Neural cell (in vitro differentiated cells): ENCODE data around the gene VSTM2B. TPM values are rescaled to one million over a fixed set of nuclear protein-coding genes. Genes with fewer than 3 reads are reported as not detected.

ENCODE experiments used
- H2AFZ ChIP-seq: fragments of 200-600, 300-800 bp; sonication (generic), shearing (Covaris generic); 2 replicates; pipeline ENCODE4 v1.6.0; 2014; ENCODE audit warnings: low read depth, mild to moderate bottlenecking, antibody characterized with exemption, low read length, moderate library complexity
- H3F3A ChIP-seq: fragments of 200-600 bp; shearing (Covaris generic); 2 replicates; pipeline ENCODE4 v1.6.1; 2016; ENCODE audit warnings: mild to moderate bottlenecking, moderate library complexity, mixed read lengths, antibody characterized with exemption, low read length; ENCODE audit not compliant: insufficient read depth, poor library complexity, severe bottlenecking
- H3K27ac ChIP-seq: fragments of 200-600, 300-800 bp; sonication (generic), shearing (Covaris generic); 2 replicates; pipeline ENCODE4 v1.5.1; 2014; ENCODE audit warnings: mild to moderate bottlenecking, low read length, moderate library complexity
- H3K27me3 ChIP-seq: fragments of 300-800, 200-600 bp; sonication (generic), shearing (Covaris generic); 2 replicates; pipeline ENCODE4 v1.6.0; 2014; ENCODE audit warnings: mild to moderate bottlenecking, low read depth, low read length, moderate library complexity; ENCODE audit not compliant: insufficient read depth
- H3K36me3 ChIP-seq: fragments of 300-800, 200-600 bp; sonication (generic), shearing (Covaris generic); 2 replicates; pipeline ENCODE4 v1.5.1; 2014; ENCODE audit warnings: mild to moderate bottlenecking, antibody characterized with exemption, low read length, moderate library complexity; ENCODE audit not compliant: insufficient read depth
- H3K4me2 ChIP-seq: fragments of 300-800, 200-600 bp; sonication (generic), shearing (Covaris generic); 2 replicates; pipeline ENCODE4 v1.6.0; 2014; ENCODE audit warnings: mild to moderate bottlenecking, low read length
- H3K4me3 ChIP-seq: fragments of 300-800, 200-600 bp; sonication (generic), shearing (Covaris generic); 2 replicates; pipeline ENCODE4 v1.5.1; 2014; ENCODE audit warnings: mild to moderate bottlenecking, low read length, moderate library complexity
- H3K79me2 ChIP-seq: fragments of 200-600 bp; shearing (Covaris generic); replicated peaks from 2 replicates; pipeline ENCODE4 v1.6.0; 2014; ENCODE audit warnings: mild to moderate bottlenecking, low read length, moderate library complexity; ENCODE audit not compliant: insufficient read depth
- H3K9ac ChIP-seq: fragments of 300-800, 200-600 bp; sonication (generic), shearing (Covaris generic); 2 replicates; pipeline ENCODE4 v1.6.1; 2016; ENCODE audit warnings: mild to moderate bottlenecking, low read length, mixed read lengths
- H3K9me2 ChIP-seq: fragments of 200-600 bp; shearing (Covaris generic); 2 replicates; pipeline ENCODE4 v1.6.1; 2016; ENCODE audit warnings: mild to moderate bottlenecking, low read length, mixed read lengths; ENCODE audit not compliant: insufficient read depth
- H3K9me3 ChIP-seq: fragments of 200-600, 300-800 bp; sonication (generic), shearing (Covaris generic); 2 replicates; pipeline ENCODE4 v1.6.1; 2016; ENCODE audit warnings: mild to moderate bottlenecking, mixed run types, low read length, moderate library complexity, mixed read lengths
- H4K20me1 ChIP-seq: fragments of 200-600 bp; shearing (Covaris generic); 2 replicates; pipeline ENCODE4 v1.6.1; 2016; ENCODE audit warnings: mild to moderate bottlenecking, mixed run types; ENCODE audit not compliant: insufficient read depth
- EP300 ChIP-seq: fragments of 450-650 bp; conservative IDR thresholded peaks from 2 replicates; pipeline ENCODE4 v1.6.1; 2014; ENCODE audit warnings: antibody characterized with exemption, mild to moderate bottlenecking, moderate library complexity; ENCODE audit not compliant: poor library complexity, severe bottlenecking
- EZH2 ChIP-seq: fragments of 200-600, 300-800 bp; shearing (Covaris generic), sonication (generic); IDR thresholded peaks from 2 replicates; pipeline ENCODE4 v1.6.1; 2014; ENCODE audit warnings: antibody characterized with exemption, low read length, borderline replicate concordance, mild to moderate bottlenecking; ENCODE audit not compliant: insufficient read depth, poor library complexity, severe bottlenecking
- MXI1 ChIP-seq: fragments of 450-650 bp; conservative IDR thresholded peaks from 2 replicates; pipeline ENCODE4 v1.6.1; 2014; ENCODE audit warnings: antibody characterized with exemption, mild to moderate bottlenecking; ENCODE audit not compliant: poor library complexity, severe bottlenecking
- POLR2AphosphoS5 ChIP-seq: IDR thresholded peaks from 2 replicates; pipeline ENCODE4 v1.6.1; 2012
- RAD21 ChIP-seq: fragments of 450-650 bp; conservative IDR thresholded peaks from 2 replicates; pipeline ENCODE4 v1.6.1; 2014; ENCODE audit warnings: antibody characterized with exemption, mild to moderate bottlenecking, moderate library complexity
- SMC3 ChIP-seq: fragments of 450-650 bp; conservative IDR thresholded peaks from 2 replicates; pipeline ENCODE4 v1.6.1; 2014; ENCODE audit warnings: antibody characterized with exemption, mild to moderate bottlenecking, moderate library complexity; ENCODE audit not compliant: poor library complexity
- TAF1 ChIP-seq: IDR thresholded peaks from 2 replicates; pipeline ENCODE4 v1.6.1; 2012; ENCODE audit warnings: low read depth
- polyA plus RNA-seq: library from polyadenylated mRNA; depleted of rRNA; stranded (reverse); fragments of >200 nt; gene quantifications from 2 replicates; pipeline ENCODE4 v1.2.3, GENCODE V29; 2014
- TF ChIP-seq, protein P1 (sequence below): IDR thresholded peaks from 2 replicates; pipeline ENCODE4 v1.6.1; 2012; ENCODE audit warnings: borderline replicate concordance
- TF ChIP-seq, protein P2 (sequence below): fragments of 450-650 bp; IDR thresholded peaks from 2 replicates; pipeline ENCODE4 v1.5.1; 2014; ENCODE audit warnings: antibody characterized with exemption, mild to moderate bottlenecking, moderate library complexity; ENCODE audit not compliant: poor library complexity, severe bottlenecking

Gene VSTM2B
- polyA plus RNA-seq, 1 donor from 2014 or later, result 24.4 TPM

DNA sequence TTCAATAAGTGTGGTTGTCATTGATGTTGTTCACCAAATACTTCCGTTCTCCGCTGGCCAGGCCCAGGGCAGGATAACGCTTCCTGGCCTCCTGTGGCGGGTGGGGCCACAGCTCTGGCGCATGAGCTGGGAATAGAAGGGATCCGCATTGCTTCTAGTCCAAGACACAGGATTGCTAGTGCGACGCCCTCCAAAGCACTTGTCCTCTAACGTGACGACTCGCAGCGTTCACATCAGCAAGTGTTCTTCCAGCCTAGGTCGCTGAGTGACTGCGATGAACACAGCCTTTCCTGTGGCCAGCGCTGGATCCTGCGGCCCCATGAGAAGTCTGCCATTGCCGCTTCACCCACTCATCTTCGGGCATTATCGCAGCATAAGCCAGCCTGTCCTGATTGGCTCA is 39.4 kb downstream of the VSTM2B start:
- Histone ChIP-seq H4K20me1 (no peaks in the 10 kb centered on the region), H3K4me3 (no peak overlapping the region)
- no peak for TF ChIP-seq SMC3
- TF ChIP-seq RAD21, result no peak
- no peak for TF ChIP-seq MXI1
- TF ChIP-seq, protein P1, sequence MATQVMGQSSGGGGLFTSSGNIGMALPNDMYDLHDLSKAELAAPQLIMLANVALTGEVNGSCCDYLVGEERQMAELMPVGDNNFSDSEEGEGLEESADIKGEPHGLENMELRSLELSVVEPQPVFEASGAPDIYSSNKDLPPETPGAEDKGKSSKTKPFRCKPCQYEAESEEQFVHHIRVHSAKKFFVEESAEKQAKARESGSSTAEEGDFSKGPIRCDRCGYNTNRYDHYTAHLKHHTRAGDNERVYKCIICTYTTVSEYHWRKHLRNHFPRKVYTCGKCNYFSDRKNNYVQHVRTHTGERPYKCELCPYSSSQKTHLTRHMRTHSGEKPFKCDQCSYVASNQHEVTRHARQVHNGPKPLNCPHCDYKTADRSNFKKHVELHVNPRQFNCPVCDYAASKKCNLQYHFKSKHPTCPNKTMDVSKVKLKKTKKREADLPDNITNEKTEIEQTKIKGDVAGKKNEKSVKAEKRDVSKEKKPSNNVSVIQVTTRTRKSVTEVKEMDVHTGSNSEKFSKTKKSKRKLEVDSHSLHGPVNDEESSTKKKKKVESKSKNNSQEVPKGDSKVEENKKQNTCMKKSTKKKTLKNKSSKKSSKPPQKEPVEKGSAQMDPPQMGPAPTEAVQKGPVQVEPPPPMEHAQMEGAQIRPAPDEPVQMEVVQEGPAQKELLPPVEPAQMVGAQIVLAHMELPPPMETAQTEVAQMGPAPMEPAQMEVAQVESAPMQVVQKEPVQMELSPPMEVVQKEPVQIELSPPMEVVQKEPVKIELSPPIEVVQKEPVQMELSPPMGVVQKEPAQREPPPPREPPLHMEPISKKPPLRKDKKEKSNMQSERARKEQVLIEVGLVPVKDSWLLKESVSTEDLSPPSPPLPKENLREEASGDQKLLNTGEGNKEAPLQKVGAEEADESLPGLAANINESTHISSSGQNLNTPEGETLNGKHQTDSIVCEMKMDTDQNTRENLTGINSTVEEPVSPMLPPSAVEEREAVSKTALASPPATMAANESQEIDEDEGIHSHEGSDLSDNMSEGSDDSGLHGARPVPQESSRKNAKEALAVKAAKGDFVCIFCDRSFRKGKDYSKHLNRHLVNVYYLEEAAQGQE, result no peak
- TF ChIP-seq EP300, result no peak
- TF ChIP-seq TAF1, result no peak
- TF ChIP-seq POLR2AphosphoS5, result no peak
- no peak for TF ChIP-seq EZH2
- TF ChIP-seq, protein P2, sequence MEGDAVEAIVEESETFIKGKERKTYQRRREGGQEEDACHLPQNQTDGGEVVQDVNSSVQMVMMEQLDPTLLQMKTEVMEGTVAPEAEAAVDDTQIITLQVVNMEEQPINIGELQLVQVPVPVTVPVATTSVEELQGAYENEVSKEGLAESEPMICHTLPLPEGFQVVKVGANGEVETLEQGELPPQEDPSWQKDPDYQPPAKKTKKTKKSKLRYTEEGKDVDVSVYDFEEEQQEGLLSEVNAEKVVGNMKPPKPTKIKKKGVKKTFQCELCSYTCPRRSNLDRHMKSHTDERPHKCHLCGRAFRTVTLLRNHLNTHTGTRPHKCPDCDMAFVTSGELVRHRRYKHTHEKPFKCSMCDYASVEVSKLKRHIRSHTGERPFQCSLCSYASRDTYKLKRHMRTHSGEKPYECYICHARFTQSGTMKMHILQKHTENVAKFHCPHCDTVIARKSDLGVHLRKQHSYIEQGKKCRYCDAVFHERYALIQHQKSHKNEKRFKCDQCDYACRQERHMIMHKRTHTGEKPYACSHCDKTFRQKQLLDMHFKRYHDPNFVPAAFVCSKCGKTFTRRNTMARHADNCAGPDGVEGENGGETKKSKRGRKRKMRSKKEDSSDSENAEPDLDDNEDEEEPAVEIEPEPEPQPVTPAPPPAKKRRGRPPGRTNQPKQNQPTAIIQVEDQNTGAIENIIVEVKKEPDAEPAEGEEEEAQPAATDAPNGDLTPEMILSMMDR, result no peak

DNA sequence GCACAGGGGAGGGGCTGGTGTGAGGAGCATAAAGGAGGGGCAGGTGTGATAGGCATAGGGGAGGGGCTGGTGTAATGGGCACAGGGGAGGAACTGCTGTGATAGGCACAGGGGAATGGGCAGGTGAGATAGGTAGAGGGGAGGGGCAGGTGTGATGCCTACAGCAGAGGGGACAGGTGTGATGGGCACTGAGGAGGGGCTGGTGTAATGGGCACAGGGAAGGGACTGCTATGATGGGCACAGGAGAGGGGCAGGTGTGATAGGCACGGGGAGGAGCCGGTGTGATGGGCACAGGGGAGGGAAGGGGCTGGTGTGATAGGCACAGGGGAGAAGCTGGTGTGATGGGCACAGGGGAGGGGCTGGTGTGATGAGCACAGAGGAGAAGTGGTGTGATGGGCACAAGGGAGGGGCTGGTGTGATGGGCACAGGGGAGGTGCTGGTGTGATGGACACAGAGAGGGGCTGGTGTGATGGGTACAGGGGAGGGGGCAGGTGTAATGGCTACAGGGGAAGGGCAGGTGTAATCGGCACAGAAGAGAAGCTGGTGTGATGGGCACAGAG is 40.8 kb downstream of the VSTM2B start:
- H3K9me2 ChIP-seq, result no peaks in the 10 kb centered on the region
- H3K27ac ChIP-seq, result no peak overlapping the region
- no peak overlapping the region for H3K4me2 ChIP-seq
- H3F3A ChIP-seq, result no peaks in the 10 kb centered on the region
- H3K9ac ChIP-seq, result no peak overlapping the region
- H3K9me3 ChIP-seq, result no peaks in the 10 kb centered on the region
- H3K36me3 ChIP-seq, result no peaks in the 10 kb centered on the region
- TF ChIP-seq TAF1 (no peak), EP300 (no peak), SMC3 (no peak), POLR2AphosphoS5 (no peak), MXI1 (no peak), EZH2 (no peak)
- TF ChIP-seq, protein P1, result no peak
- H4K20me1 ChIP-seq, result no peaks in the 10 kb centered on the region
- no peak overlapping the region for H2AFZ ChIP-seq
- no peaks in the 10 kb centered on the region for H3K27me3 ChIP-seq
- H3K79me2 ChIP-seq, result no peaks in the 10 kb centered on the region
- H3K4me3 ChIP-seq, result no peak overlapping the region

More for the DNA sequence above, 39.4 kb downstream of the VSTM2B start:
- Histone ChIP-seq H2AFZ (no peak overlapping the region), H3F3A (no peaks in the 10 kb centered on the region), H3K27ac (no peak overlapping the region), H3K79me2 (no peaks in the 10 kb centered on the region), H3K27me3 (no peaks in the 10 kb centered on the region), H3K4me2 (no peak overlapping the region), H3K9me3 (no peaks in the 10 kb centered on the region), H3K9ac (no peak overlapping the region), H3K36me3 (no peaks in the 10 kb centered on the region), H3K9me2 (no peaks in the 10 kb centered on the region)
